Loucy (cell line): ENCODE results near the gene TBC1D22A.

Source experiments
- CTCF ChIP-seq: fragments of 200-600 bp; sonication (generic); conservative IDR thresholded peaks from 2 replicates; pipeline ENCODE4 v1.5.1; 2014; ENCODE audit warnings: mild to moderate bottlenecking, antibody characterized with exemption, low read length
- EZH2phosphoT487 ChIP-seq: fragments of 200-600 bp; IDR thresholded peaks from 2 replicates; pipeline ENCODE4 v1.6.1; 2018; ENCODE audit warnings: antibody characterized with exemption, mild to moderate bottlenecking, moderate library complexity, borderline replicate concordance

GRCh38 chr22:46769191-46769675, 6.8 kb downstream of the TBC1D22A start:
- TF ChIP-seq CTCF = no peak
- TF ChIP-seq EZH2phosphoT487 = no peak
